ENCODE measurements around the gene PDX1. TPM values are rescaled to one million over a fixed set of nuclear protein-coding genes. Genes with fewer than 3 reads are reported as not detected.

PDX1 gene
- total RNA-seq, result not detected in 2 replicates

DNA sequence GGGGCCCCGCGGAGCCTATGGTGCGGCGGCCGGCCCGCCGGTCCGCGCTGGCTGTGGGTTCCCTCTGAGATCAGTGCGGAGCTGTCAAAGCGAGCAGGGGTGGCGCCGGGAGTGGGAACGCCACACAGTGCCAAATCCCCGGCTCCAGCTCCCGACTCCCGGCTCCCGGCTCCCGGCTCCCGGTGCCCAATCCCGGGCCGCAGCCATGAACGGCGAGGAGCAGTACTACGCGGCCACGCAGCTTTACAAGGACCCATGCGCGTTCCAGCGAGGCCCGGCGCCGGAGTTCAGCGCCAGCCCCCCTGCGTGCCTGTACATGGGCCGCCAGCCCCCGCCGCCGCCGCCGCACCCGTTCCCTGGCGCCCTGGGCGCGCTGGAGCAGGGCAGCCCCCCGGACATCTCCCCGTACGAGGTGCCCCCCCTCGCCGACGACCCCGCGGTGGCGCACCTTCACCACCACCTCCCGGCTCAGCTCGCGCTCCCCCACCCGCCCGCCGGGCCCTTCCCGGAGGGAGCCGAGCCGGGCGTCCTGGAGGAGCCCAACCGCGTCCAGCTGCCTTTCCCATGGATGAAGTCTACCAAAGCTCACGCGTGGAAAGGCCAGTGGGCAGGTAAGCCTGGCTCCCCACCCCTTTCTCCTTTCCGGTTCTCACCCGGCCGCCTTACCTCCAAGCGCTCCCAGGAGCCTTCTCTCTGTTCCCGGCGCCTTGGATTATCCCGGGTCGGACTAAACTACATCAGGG is at the start of gene PDX1:
TSS of gene PDX1 (plus strand) at position 67 of the 743 bp plus-strand sequence. CDS start at position 206, 139 bp downstream.

GRCh38 chr13:27969082-27969865 is 49.5 kb downstream of the PDX1 start, which contains the start of gene CDX2:
Gene CDX2, minus strand, starts transcription at chr13:27969315. Its CDS starts 309 bp downstream, at chr13:27969006.

Other genes starting within 250 kb of the PDX1 start
- not detected in 2 replicates for gene GSX1, start 127.5 kb upstream of the PDX1 start, total RNA-seq
- not detected in 2 replicates for gene CDX2, start 49.3 kb downstream of the PDX1 start, total RNA-seq
- gene URAD, start 68.7 kb downstream of the PDX1 start, total RNA-seq, result not detected in 2 replicates
- not detected in 2 replicates for gene FLT3, start 180.6 kb downstream of the PDX1 start, total RNA-seq
- gene PAN3, start 218.5 kb downstream of the PDX1 start, total RNA-seq, result 12.2 and 15.1 TPM in 2 replicates

All from airway epithelial cell (primary cell).